Activated gamma-delta T cell treated with anti-CD3 and anti-CD28 coated beads, Interleukin-2, amount 50 U/mL, for 16 hours (primary cell): Measurements from ENCODE around the gene PLN.

ENCODE experiments used
- DNase-seq: peaks from one replicate; pipeline ENCODE4 v3.0.0-alpha.2; 2020; ENCODE audit warnings: low read depth

PLN gene

DNA sequence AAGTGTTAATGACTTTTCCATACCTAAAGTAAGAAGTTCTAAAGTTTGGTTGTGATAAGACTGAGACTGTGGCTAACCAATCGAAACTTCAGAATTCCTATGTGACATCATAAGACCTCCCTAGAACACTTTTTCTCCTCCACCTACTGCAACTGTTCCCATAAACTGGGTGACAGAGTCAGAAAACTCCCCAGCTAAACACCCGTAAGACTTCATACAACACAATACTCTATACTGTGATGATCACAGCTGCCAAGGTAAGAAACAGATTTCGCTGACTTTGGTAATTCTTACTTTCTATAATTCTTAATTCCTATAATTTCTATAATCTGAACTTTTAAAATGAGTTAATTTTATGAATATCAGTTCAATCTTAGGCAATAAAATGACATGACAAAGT lies at the start of gene PLN:
Gene PLN, plus strand, starts transcription at position 161 of the 400 bp plus-strand sequence. CDS start 10,626 bp downstream, outside the sequence.
- no peak for DNase-seq

GRCh38 chr6:118500130-118501015 lies 47.7 kb upstream of the PLN start:
- DNase-seq = no peak

DNA sequence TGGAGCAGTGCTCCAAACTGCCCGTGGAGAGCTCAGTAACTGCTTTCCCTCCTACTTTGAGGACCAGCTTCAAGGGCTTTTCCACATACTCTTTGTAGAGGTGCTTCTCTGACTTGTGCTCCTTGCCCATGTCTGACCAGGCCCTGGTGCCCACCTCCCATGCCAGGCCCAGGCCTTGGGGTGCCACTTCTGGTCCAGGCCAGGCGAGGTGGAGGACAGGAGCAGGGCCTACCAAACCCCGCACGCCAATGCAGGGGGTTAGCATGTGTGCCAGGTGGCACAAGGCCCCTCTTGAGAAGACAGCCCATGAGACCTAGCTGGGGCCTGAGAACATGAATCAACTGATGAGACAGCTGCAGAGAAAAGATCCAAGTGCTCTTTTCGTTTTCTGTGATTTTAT lies 47.0 kb upstream of the PLN start:
- no peak for DNase-seq

DNA sequence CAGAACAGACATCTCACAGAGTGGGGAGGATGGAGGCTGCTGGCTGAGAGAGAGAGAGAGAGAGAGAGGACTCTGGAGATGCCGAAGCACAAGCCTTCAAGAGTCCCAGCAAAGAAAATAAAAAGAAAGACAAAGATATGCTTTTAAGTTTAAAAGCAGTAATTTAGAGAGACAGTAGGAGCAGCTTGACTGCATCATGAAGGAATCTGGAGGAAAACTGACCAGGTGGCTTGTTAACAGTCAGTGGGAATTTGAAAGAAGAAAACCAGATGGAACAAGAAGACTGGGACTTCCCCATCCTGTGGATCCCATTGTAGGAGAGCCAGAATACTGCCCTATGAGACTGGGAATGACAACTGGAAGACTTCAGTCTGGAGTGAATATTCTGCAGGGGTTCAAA lies 46.3 kb upstream of the PLN start:
- DNase-seq = no peak

DNA sequence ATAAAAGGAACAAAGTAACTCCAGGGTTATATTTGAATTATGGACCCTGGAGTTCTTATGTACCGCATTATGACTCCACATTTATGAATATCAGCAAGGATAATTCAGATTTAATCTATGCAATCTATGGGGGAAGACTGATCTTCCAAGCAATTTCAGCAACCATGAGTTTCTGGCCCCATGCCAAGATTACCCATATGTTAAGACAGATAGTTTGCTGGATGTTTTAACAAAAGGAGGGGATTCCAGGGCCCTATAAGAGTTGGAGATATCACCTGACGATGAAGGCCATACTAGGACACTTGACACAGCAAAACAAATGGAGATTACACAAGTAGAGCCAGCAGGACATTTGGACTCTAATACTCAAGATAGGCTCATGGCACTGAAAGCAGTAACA lies 45.9 kb upstream of the PLN start:
- DNase-seq = no peak

GRCh38 chr6:118504611-118505010 lies 43.5 kb upstream of the PLN start:
- DNase-seq = no peak

DNA sequence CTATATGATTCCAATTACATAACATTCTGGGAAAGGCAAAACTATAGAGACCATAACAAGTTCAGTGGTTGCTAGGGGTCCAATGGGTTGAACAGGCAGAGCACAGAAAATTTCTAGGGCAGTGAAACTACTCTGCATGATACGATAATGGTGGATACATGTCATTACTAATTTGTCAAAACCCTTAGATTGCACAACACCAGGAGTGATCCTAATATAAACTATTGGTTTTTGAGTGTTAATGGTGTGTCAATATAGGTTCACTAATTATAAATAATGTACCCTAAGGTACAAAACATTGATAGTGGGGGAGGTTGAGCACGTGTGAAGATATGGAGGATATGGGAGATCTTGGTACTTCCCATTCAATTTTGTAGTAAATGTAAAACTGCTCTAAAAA lies 42.4 kb upstream of the PLN start:
- DNase-seq = no peak

DNA sequence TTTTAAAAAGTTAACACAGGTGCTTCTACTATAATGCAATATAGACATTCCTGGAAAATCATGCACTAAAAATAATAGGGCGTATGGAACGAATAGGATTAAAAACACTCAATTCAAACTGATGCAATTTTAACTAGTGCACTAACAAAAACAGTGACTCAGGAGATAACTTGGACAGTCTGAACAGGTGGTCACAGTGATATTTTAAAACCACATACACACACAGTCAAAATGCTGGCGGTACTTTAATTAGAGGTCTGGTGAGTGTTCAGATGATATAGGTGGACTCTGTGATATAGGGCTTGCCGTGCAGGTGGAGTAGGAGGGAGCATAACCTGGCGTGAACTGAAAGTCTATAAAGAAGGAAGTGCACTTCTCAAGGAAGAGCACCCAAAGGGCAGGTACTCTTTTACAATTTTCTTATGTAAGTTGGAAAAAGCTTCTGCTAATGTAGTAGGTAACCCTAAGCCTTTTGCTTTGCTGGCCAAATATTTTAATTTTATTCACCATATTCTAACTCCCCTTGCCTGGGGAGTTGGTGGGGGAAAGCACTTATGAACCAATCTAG lies 41.9 kb upstream of the PLN start:
- DNase-seq = no peak

GRCh38 chr6:118507636-118508035 lies 40.5 kb upstream of the PLN start:
- DNase-seq = no peak

DNA sequence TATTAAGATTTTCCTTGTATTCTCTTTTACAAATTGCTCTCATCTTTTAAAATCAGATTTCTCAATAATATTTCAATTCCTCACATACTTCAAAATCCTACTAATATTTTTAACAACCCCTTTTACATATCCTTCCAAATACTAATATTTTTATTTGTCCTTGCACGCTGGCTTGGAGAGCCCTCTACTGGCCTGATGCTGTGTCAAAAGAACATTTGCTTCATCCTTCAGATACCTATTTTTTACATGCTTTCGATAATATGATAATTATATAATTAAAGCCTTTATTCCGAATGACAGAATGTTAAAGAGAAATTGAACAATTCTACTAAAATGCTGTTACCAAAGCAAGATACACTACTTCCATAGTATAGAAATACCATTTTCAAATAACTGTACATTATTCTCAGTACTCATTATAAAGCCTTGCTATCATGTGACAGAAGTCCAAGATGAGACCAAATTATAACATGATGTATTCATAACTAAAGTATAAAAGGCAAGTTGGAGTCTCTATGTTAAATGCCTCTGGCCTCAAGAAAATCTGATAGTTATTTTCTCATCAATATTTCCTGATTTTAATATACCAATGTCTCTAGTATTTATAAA lies 39.0 kb upstream of the PLN start:
- DNase-seq = no peak

GRCh38 chr6:118511930-118512715 lies 36.0 kb upstream of the PLN start:
- DNase-seq = no peak

DNA sequence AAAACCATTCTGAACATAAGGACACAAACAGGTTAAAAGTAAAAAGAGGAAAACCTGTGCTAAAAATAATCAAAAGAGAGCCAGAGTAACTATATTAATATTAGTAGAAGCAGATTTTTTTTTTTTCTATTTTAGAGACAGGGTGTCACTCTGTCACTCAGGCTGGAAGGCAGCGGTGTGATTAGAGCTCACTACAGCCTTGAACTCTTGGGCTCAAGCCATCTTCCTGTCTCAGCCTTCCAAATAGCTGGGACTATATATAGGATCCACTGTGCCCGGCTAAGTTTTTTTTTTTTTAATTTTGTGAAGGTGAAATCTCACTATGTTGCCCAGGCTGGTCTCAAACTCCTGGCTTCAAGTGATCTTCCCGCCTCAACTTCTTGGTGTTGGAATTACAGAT lies 33.4 kb upstream of the PLN start:
- no peak for DNase-seq

GRCh38 chr6:118522422-118522821 lies 25.7 kb upstream of the PLN start:
- no peak for DNase-seq

- DNase-seq = no peak
These were observed 24.9 kb upstream of the PLN start for GRCh38 chr6:118523216-118523615.

- no peak for DNase-seq
These were observed 23.4 kb upstream of the PLN start for GRCh38 chr6:118524686-118525085.

GRCh38 chr6:118525913-118526780 lies 21.9 kb upstream of the PLN start:
- DNase-seq = no peak

- DNase-seq = no peak
These were observed 20.0 kb upstream of the PLN start for GRCh38 chr6:118528129-118528528.

- DNase-seq = no peak
These were observed 18.3 kb upstream of the PLN start for GRCh38 chr6:118529756-118530155.

DNA sequence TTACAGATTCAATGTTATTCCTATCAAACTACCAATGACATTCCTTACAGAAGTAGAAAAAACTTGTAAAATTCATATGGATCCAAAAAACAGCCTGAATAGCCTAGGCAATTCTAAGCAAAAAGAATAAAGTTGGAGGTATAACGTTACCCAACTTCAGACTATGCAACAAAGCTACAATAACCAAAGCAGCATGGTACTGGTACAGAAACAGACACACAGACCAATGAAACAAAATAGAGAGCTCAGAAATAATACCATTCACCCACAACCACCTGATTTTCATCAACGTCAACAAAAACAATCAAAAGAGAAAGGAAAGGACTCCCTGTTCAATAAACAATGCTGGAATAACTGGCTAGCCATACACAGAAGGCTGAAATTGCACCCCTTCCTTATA lies 17.2 kb upstream of the PLN start:
- DNase-seq = no peak

DNA sequence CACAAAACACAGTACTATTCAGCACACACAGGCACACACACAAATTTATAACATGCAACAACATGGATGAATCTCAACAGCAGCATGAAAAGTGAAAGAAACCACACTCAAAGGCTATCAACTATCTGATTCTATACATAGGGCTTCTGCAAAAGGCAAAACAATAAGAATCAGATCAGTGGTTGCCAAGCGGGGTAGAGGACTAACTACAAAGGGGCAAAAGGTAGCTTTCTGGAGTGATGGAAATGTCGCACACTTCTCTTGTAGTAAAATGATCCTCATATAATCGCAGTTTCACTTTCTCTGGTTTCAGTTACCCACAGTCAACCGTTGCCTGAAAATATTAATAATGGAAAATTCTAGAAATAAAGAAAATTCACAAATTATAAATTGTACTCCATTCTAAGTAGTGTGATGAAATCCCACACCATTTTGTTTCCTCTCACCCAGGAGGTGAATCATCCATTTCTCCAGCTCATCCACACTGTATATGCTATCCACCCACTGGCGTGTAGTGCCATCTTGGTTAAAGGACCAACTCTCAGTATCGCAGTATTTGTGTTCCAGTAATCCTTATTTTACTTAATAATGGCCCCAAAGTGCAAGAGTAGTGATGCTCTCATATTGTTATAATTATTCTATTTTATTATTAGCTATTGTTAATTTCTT lies 12.8 kb upstream of the PLN start:
- DNase-seq = no peak

DNA sequence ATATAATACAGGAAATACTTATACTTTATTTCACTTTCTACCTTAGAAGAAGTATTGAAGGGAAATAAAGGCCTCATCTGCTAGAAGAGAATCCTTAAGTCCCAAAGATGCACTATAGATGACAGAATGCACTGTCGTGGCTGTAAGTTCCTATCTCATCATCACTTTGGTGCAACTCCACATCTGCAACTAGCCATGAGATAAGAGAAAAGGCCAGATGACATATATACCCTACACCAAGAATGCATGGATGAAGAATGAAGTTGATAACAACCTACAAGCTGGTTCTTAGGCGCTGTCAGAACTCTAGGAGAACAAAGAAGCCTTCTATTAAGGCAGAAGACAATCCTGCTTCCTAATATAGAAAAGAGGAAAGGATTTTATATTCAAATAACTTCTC lies 11.6 kb upstream of the PLN start:
- DNase-seq = no peak
